Spleen (tissue), 11 donors: ENCODE measurements around the gene RNF150. TPM values are rescaled to one million over a fixed set of nuclear protein-coding genes. Genes with fewer than 3 reads are reported as not detected.
"Not testable (repeated sequence)": the region's sequence is repeated elsewhere in the genome, so short reads cannot be mapped to it uniquely, and the experiment has no call there.

Experiments
- DNase-seq: peaks from one replicate; pipeline ENCODE4 v3.0.0-alpha.2; 2020
- H3K27ac ChIP-seq, 8 donors: fragments of 200-600 bp; sonication (generic) in 7 of 8; 1 replicate in 4 of 8; 2 replicates in 4 of 8; pipeline versions ENCODE4 v1.5.0 to v1.8.0; 2016 to 2021; ENCODE audit warnings: inconsistent platforms in 4 of 8, mild to moderate bottlenecking in 4 of 8, moderate library complexity in 1 of 8
- H3K27me3 ChIP-seq, 7 donors: fragments of 200-600 bp; sonication (generic) in 6 of 7; replicated peaks in 1 of 7; 1 replicate in 4 of 7; 2 replicates in 3 of 7; pipeline versions ENCODE4 v1.5.0 to v1.8.0; 2016 to 2021; ENCODE audit warnings: inconsistent platforms in 3 of 7, mild to moderate bottlenecking in 1 of 7
- H3K36me3 ChIP-seq, 6 donors: fragments of 200-600 bp; sonication (generic) in 5 of 6; 1 replicate in 4 of 6; 2 replicates in 2 of 6; pipeline versions ENCODE4 v1.5.0 to v1.8.0; 2016 to 2021; ENCODE audit warnings: inconsistent platforms in 2 of 6
- H3K4me1 ChIP-seq, 6 donors: fragments of 200-600 bp; sonication (generic) in 5 of 6; 1 replicate in 3 of 6; 2 replicates in 3 of 6; pipeline versions ENCODE4 v1.5.0 to v1.8.0; 2016 to 2021; ENCODE audit warnings: inconsistent platforms in 3 of 6
- H3K4me3 ChIP-seq, 8 donors: fragments of 200-600 bp; sonication (generic) in 7 of 8; 1 replicate in 4 of 8; 2 replicates in 4 of 8; pipeline versions ENCODE4 v1.5.0 to v1.8.0; 2016 to 2021; ENCODE audit warnings: inconsistent platforms in 4 of 8, mild to moderate bottlenecking in 4 of 8, moderate library complexity in 2 of 8
- H3K9me3 ChIP-seq, 8 donors: fragments of 200-600 bp; sonication (generic) in 7 of 8; 1 replicate in 4 of 8; 2 replicates in 4 of 8; pipeline versions ENCODE4 v1.5.0 to v1.8.0; 2016 to 2021; ENCODE audit warnings: inconsistent platforms in 4 of 8
- POLR2A ChIP-seq, 3 donors: fragments of 450-650 bp; IDR thresholded peaks; one replicate each; pipeline ENCODE4 v1.5.1; 2017; ENCODE audit warnings: antibody characterized with exemption in 3 of 3, mild to moderate bottlenecking in 1 of 3
- POLR2AphosphoS5 ChIP-seq, 3 donors: sonication (generic); formaldehyde crosslinking; IDR thresholded peaks; one replicate each; pipeline ENCODE4 v1.5.1; 2017; ENCODE audit warnings: antibody characterized with exemption in 3 of 3
- WGBS, 5 donors: extraction: QIAGEN DNeasy Blood & Tissue Kit in 3 of 5; methylation state at CpG; one replicate each; pipeline versions ENCODE4 v1.1.5 to v1.1.7; 2013 to 2018; 5-methylcytosine and 5-hydroxymethylcytosine counted together
- intact Hi-C: fragments of 100-400 bp; cut with DNase I; formaldehyde crosslinking; loops from one replicate; pipeline ENCODE4 v1.15.0; 2023; ENCODE audit warnings: low total_unique reads
- polyA plus RNA-seq, 3 donors: library from polyadenylated mRNA; stranded (reverse); fragments of 200-250 nt; gene quantifications; one replicate each; pipeline ENCODE4 v1.2.1, GENCODE V29; 2013
- total RNA-seq, 7 donors: library from RNA; depleted of rRNA in 3 of 7; stranded (reverse); fragments of >200 nt in 3 of 7; fragmentation: NEBNext Ultra II Directional in 4 of 7; extraction: Animal tissue kit (Norgen Biotek cat#: 25700) in 4 of 7; gene quantifications; one replicate each; pipeline versions ENCODE4 v1.1.0 to v1.2.1, GENCODE V29; 2016 to 2021
- TF ChIP-seq, protein P1 (sequence below), 11 experiments: fragments of 200-600 bp in 7 of 11; fragments of 450-650 bp in 4 of 11; sonication (generic) in 4 of 11; IDR thresholded peaks in 8 of 11; conservative IDR thresholded peaks in 3 of 11; 1 replicate in 7 of 11; 2 replicates in 4 of 11; pipeline versions ENCODE4 v1.4.0 to v1.8.0; 2016 to 2021; ENCODE audit warnings: antibody characterized with exemption in 11 of 11, inconsistent platforms in 4 of 11, mild to moderate bottlenecking in 1 of 11
- donor health status: healthy with polysubstance abuse.
- donor health status: DM: no; HTN: no; CAD: no; lungs with moderate emphysema.
- donor health status: DM: no; HTN: no; CAD: no.
- donor health status: Bipolar disorder and iron deficiency.
- donor health status: healthy.
- donor health status: DM: no; HTN: no; CAD: no.
- donor health status: DM: yes; HTN: yes; CAD: no.

Gene RNF150
- total and polyA plus RNA-seq, 10 donors = 1.2 to 42.1 (median 19.2) TPM

DNA sequence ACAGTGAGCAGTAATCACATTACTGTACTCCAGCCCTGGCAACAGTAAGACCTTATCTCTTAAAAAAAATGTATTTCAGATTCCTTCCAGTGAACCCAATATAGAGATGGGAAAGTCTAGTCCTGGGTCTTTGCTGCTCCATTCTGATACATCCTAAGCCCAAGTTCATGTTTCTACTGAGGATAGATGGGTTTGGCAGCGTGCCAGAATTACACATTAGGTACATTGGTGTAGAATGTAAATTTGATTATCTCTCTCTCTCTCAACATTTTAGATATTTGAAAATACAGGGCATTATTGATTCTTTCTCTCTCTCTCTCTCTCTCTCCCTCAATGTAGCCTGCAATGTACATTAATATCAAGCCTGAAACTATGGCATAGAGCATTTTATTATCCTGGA is 43.9 kb upstream of the RNF150 start:
- Histone ChIP-seq H3K9me3 (no peaks in the 10 kb centered on the region), H3K4me1 (no peaks in the 10 kb centered on the region), H3K4me3 (no peak overlapping the region), H3K27ac (no peak overlapping the region), H3K27me3 (no peaks in the 10 kb centered on the region), H3K36me3 (no peaks in the 10 kb centered on the region)
- no peak for DNase-seq
- intact Hi-C loops = no loop called here
- 47 to 77% (median 61%) methylated on average over 1 of the region's 1 CpG for WGBS, 5 donors
- TF ChIP-seq POLR2AphosphoS5 (IDR thresholded peaks at IDR 0.05) (no peak), POLR2A (IDR thresholded peaks at IDR 0.05) (no peak)
- TF ChIP-seq, protein P1, sequence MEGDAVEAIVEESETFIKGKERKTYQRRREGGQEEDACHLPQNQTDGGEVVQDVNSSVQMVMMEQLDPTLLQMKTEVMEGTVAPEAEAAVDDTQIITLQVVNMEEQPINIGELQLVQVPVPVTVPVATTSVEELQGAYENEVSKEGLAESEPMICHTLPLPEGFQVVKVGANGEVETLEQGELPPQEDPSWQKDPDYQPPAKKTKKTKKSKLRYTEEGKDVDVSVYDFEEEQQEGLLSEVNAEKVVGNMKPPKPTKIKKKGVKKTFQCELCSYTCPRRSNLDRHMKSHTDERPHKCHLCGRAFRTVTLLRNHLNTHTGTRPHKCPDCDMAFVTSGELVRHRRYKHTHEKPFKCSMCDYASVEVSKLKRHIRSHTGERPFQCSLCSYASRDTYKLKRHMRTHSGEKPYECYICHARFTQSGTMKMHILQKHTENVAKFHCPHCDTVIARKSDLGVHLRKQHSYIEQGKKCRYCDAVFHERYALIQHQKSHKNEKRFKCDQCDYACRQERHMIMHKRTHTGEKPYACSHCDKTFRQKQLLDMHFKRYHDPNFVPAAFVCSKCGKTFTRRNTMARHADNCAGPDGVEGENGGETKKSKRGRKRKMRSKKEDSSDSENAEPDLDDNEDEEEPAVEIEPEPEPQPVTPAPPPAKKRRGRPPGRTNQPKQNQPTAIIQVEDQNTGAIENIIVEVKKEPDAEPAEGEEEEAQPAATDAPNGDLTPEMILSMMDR (IDR thresholded peaks at IDR 0.05 in 8 of 11, conservative IDR thresholded peaks at IDR 0.05 in 3 of 11) = no peak

DNA sequence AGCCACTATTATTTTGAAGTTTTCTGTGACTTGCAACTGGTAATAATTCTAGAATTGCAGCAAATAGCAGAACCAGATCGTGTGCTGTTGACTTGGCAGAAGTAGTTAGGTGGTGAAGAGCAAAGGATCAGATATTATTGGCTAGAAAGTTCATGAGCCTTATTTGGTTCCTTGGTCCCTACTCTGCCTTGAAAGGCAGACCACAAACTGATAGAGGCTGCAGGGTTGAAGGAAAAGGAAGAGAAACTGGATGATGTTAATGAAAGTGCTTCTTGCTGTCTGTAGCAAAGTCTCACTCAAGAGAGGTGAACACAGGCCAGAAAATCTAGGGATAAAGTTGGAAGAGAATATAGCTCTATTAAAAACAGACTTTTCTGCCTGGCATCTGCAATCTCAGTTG is 41.2 kb upstream of the RNF150 start:
- intact Hi-C loops = no loop called here
- 51 to 66% (median 58%) methylated on average over 1 of the region's 1 CpG for WGBS, 5 donors
- H3K9me3 ChIP-seq = peaks cover 0 to 6% (median 4%) of the 10 kb centered on the region in 8 donors

DNA sequence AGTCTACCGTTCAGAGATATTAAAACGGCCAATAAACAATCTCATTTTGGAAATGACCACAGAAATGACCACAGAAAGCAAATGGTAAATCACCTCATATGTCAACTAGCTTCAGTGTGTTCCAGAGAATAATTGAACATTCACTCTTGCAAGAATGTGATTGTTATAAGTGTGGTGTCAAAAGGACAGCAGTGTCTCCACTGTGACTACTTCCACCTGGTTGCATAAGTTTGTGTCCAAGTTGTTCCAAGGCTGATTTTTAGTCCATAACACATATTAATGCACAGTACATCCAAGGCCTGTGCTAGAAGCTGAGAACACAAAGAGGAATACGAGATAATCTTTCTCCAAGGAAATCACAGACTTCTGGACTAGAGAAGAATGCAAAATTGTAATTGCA is 37.4 kb upstream of the RNF150 start:
- Histone ChIP-seq H3K36me3 (no peaks in the 10 kb centered on the region), H3K27me3 (no peaks in the 10 kb centered on the region), H3K4me3 (no peak overlapping the region), H3K27ac (no peak overlapping the region), H3K9me3 (peaks cover 0 to 19% (median 13%) of the 10 kb centered on the region in 8 donors), H3K4me1 (no peaks in the 10 kb centered on the region)
- intact Hi-C loops = no loop called here
- DNase-seq = no peak
- WGBS, 5 donors = 63 to 90% (median 76%) methylated on average over 3 of the region's 3 CpGs
- TF ChIP-seq, protein P1 (IDR thresholded peaks at IDR 0.05 in 8 of 11, conservative IDR thresholded peaks at IDR 0.05 in 3 of 11) = no peak
- TF ChIP-seq POLR2AphosphoS5 (IDR thresholded peaks at IDR 0.05) (no peak), POLR2A (IDR thresholded peaks at IDR 0.05) (no peak)

More for the DNA sequence above, 41.2 kb upstream of the RNF150 start:
- Histone ChIP-seq H3K27me3 (no peaks in the 10 kb centered on the region), H3K4me1 (no peaks in the 10 kb centered on the region), H3K36me3 (no peaks in the 10 kb centered on the region), H3K27ac (no peak overlapping the region), H3K4me3 (no peak overlapping the region)
- DNase-seq = no peak
- TF ChIP-seq POLR2A (IDR thresholded peaks at IDR 0.05) = no peak
- TF ChIP-seq POLR2AphosphoS5 (IDR thresholded peaks at IDR 0.05) = no peak
- TF ChIP-seq, protein P1 (IDR thresholded peaks at IDR 0.05 in 8 of 11, conservative IDR thresholded peaks at IDR 0.05 in 3 of 11) = no peak

DNA sequence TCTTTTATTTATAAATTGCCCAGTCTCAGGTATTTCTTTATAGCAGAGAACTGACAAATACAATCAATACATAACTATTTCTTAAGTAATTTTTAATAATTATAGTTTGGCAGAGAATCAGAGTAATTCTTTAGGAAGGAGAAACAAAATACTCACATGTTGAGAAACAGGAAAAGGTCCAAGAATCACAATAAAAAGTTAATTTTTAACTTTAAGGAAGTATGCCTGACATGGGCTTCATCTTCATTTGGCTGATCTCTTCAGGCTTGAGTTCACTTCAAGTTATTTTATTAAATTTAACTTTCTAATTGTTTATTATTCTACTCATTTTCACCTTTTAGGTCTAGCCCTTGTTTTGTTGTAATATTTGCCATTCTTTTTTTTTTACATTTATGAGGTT is 36.1 kb upstream of the RNF150 start:
- no peak for TF ChIP-seq POLR2A (IDR thresholded peaks at IDR 0.05)
- TF ChIP-seq, protein P1 (IDR thresholded peaks at IDR 0.05 in 8 of 11, conservative IDR thresholded peaks at IDR 0.05 in 3 of 11) = no peak
- DNase-seq = no peak
- H3K4me3 ChIP-seq = no peak overlapping the region
- intact Hi-C loops = no loop called here
- H3K27me3 ChIP-seq = no peaks in the 10 kb centered on the region
- peaks cover 0 to 19% (median 13%) of the 10 kb centered on the region in 8 donors for H3K9me3 ChIP-seq
- no peaks in the 10 kb centered on the region for H3K36me3 ChIP-seq
- H3K27ac ChIP-seq = no peak overlapping the region
- H3K4me1 ChIP-seq = no peaks in the 10 kb centered on the region

DNA sequence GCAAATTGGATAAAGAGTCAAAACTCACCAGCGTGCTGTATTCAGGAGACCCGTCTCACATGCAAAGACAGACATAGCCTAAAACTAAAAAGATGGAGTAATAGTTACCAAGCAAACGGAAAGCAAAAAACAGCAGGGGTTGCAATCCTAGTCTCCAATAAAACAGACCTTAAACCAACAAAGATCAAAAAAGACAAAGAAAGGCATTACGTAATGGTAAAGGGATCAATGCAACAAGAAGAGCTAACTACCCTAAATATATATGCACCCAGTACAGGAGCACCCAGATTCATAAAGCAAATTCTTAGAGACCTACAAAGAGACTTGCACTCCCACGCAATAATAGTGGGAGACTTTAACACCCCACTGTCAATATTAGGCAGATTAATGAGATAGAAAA is 31.7 kb upstream of the RNF150 start:
- H3K27me3 ChIP-seq, H3K4me1 ChIP-seq, intact Hi-C loops, DNase-seq, H3K4me3 ChIP-seq, H3K36me3 ChIP-seq, H3K27ac ChIP-seq: not testable (repeated sequence)
- peaks cover 0 to 21% (median 15%) of the 10 kb centered on the region in 8 donors for H3K9me3 ChIP-seq
- 86 to 93% (median 88%) methylated on average over 5 of the region's 5 CpGs for WGBS, 5 donors
